HEK293 (cell line): Measurements from ENCODE around the gene HPCAL1.

Experiments used
- ZNF169 ChIP-seq: fragments of 450-650 bp; formaldehyde crosslinking; IDR thresholded peaks from 2 replicates; pipeline ENCODE4 v1.5.1; 2016; ENCODE audit warnings: missing biosample characterization, missing genetic modification characterization
- ZNF830 ChIP-seq: fragments of 450-650 bp; IDR thresholded peaks from 2 replicates; pipeline ENCODE4 v1.5.0; 2018; ENCODE audit warnings: missing biosample characterization, missing genetic modification characterization, low read depth, mild to moderate bottlenecking, moderate library complexity

GRCh38 chr2:10370895-10371294, 68.2 kb downstream of the HPCAL1 start:
- TF ChIP-seq ZNF830 (tag by site-specific recombination) (no peak), ZNF169 (tag by site-specific recombination) (no peak)
